Peyer's patch (tissue), 4 donors: ENCODE data around the gene TRAPPC3. TPM values are rescaled to one million over a fixed set of nuclear protein-coding genes. Genes with fewer than 3 reads are reported as not detected.

Source experiments
- DNase-seq, 3 donors: peaks; one replicate each; pipeline ENCODE4 v3.0.0-alpha.2; 2017 to 2019
- H3K27ac ChIP-seq, 4 donors: fragments of 200-600 bp; sonication (generic); one replicate each; pipeline ENCODE4 v1.5.1; 2016 to 2019
- H3K27me3 ChIP-seq, 2 donors: fragments of 200-600 bp; sonication (generic); one replicate each; pipeline ENCODE4 v1.5.1; 2019
- H3K36me3 ChIP-seq, 3 donors: fragments of 200-600 bp; sonication (generic); one replicate each; pipeline ENCODE4 v1.5.1; 2016 to 2019
- H3K4me1 ChIP-seq, 4 donors: fragments of 200-600 bp; sonication (generic); one replicate each; pipeline ENCODE4 v1.5.1; 2016 to 2019
- H3K4me3 ChIP-seq, 4 donors: fragments of 200-600 bp; sonication (generic); 1 replicate in 3 of 4; 2 replicates in 1 of 4; pipeline ENCODE4 v1.5.1; 2016 to 2019; ENCODE audit warnings: mild to moderate bottlenecking in 1 of 4
- H3K9me3 ChIP-seq, 4 donors: fragments of 200-600 bp; sonication (generic); one replicate each; pipeline ENCODE4 v1.5.1; 2016 to 2019; ENCODE audit warnings: mild to moderate bottlenecking in 1 of 4
- POLR2A ChIP-seq, 2 donors: fragments of 450-650 bp; IDR thresholded peaks; one replicate each; pipeline ENCODE4 v1.5.1; 2017; ENCODE audit warnings: antibody characterized with exemption in 2 of 2, mild to moderate bottlenecking in 2 of 2, moderate library complexity in 2 of 2
- small RNA-seq, 2 donors: library from RNA; depleted of rRNA; stranded (forward); fragments of <200 nt; gene quantifications; one replicate each; pipeline ENCODE3, GENCODE V24; 2016
- total RNA-seq, 4 donors: library from RNA; depleted of rRNA; stranded (reverse); fragments of >200 nt; gene quantifications; one replicate each; pipeline ENCODE4 v1.1.0, GENCODE V29; 2016
- TF ChIP-seq, protein P1 (sequence below), 6 experiments: fragments of 450-650 bp in 4 of 6; fragments of 200-600 bp in 2 of 6; sonication (generic) in 1 of 6; IDR thresholded peaks; one replicate each; pipeline ENCODE4 v1.5.1; 2017 to 2019; ENCODE audit warnings: antibody characterized with exemption in 6 of 6, mild to moderate bottlenecking in 3 of 6, moderate library complexity in 1 of 6

Gene TRAPPC3
- total RNA-seq, 4 donors from 2014 or later = 56.2 to 113 (median 73.7) TPM

GRCh38 chr1:36089393-36090121, 59.7 kb downstream of the TRAPPC3 start:
- H3K4me3 ChIP-seq = peak overlapping the region; percentile 83 to 98 (median 88)
- H3K27me3 ChIP-seq = no peaks in the 10 kb centered on the region
- H3K36me3 ChIP-seq = peaks cover 0 to 37% (median 0%) of the 10 kb centered on the region in 3 donors
- H3K27ac ChIP-seq = peak overlapping the region; percentile 78 to 92 (median 90)
- peak in 2 of 3 donors; percentile 50 to 56 for DNase-seq
- no peak for TF ChIP-seq POLR2A (IDR thresholded peaks at IDR 0.05)
- TF ChIP-seq, protein P1, sequence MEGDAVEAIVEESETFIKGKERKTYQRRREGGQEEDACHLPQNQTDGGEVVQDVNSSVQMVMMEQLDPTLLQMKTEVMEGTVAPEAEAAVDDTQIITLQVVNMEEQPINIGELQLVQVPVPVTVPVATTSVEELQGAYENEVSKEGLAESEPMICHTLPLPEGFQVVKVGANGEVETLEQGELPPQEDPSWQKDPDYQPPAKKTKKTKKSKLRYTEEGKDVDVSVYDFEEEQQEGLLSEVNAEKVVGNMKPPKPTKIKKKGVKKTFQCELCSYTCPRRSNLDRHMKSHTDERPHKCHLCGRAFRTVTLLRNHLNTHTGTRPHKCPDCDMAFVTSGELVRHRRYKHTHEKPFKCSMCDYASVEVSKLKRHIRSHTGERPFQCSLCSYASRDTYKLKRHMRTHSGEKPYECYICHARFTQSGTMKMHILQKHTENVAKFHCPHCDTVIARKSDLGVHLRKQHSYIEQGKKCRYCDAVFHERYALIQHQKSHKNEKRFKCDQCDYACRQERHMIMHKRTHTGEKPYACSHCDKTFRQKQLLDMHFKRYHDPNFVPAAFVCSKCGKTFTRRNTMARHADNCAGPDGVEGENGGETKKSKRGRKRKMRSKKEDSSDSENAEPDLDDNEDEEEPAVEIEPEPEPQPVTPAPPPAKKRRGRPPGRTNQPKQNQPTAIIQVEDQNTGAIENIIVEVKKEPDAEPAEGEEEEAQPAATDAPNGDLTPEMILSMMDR (IDR thresholded peaks at IDR 0.05) = no peak
- H3K4me1 ChIP-seq = peaks cover 0 to 27% (median 11%) of the 10 kb centered on the region in 4 donors
- no peaks in the 10 kb centered on the region for H3K9me3 ChIP-seq

DNA sequence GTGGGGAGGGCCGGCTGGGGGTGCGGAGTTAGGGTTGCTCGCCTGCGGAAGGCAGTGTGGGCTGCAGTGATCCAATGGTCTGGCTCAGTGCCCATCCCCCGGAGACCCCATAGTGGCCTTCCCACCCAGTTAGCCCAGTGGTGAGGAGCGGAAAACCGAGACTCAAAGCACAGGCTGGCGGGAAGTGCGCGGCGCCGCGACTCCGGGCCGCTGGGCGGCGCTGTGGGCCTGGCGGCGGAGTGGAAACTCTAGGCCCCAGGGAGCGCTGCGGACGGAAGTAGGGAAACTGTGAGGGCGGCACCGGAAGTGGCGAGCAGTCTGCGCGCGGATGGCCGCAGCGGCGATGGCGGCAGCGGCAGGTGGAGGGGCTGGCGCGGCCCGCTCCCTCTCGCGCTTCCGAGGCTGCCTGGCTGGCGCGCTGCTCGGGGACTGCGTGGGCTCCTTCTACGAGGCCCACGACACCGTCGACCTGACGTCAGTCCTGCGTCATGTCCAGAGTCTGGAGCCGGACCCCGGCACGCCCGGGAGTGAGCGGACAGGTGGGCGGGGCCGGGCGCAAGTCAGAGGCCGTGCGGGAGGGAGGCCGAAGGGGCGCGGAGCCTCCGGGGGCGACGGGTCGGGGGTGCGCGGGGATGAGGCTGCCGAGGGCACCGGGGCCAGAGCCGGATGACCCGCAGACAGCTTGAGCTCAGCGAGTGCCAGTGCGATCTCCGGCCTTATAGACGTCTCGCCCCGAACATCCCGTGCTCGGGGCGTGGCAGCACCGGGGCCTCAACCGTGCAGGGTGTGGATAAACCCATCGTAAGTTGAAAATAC, 60.5 kb downstream of the TRAPPC3 start, which contains the start of gene ADPRS:
TSS of gene ADPRS (plus strand) at position 316 of the 816 bp plus-strand sequence. CDS start at position 329, 13 bp downstream.
- peak; percentile 82 to 94 (median 93) for DNase-seq
- TF ChIP-seq, protein P1 (IDR thresholded peaks at IDR 0.05) = peak; percentile 97 to 99 (median 99)
- peak; percentile 88 to 90 for TF ChIP-seq POLR2A (IDR thresholded peaks at IDR 0.05)
- Histone ChIP-seq H3K4me3 (peak within 1 kb of the TSS; percentile 83 to 98 (median 88)), H3K27me3 (no peaks in the 10 kb centered on the region), H3K27ac (peak within 1 kb of the TSS; percentile 78 to 92 (median 90)), H3K36me3 (peaks cover 0 to 33% (median 0%) of the 10 kb centered on the region in 3 donors), H3K4me1 (peaks cover 0 to 35% (median 13%) of the 10 kb centered on the region in 4 donors), H3K9me3 (no peaks in the 10 kb centered on the region)

- TF ChIP-seq POLR2A (IDR thresholded peaks at IDR 0.05) = no peak
- H3K4me3 ChIP-seq = peak overlapping the region; percentile 83 to 98 (median 88)
- H3K27me3 ChIP-seq = no peaks in the 10 kb centered on the region
- H3K27ac ChIP-seq = peak overlapping the region; percentile 78 to 92 (median 90)
- no peak for DNase-seq
- H3K36me3 ChIP-seq = peaks cover 0 to 27% (median 0%) of the 10 kb centered on the region in 3 donors
- H3K9me3 ChIP-seq = no peaks in the 10 kb centered on the region
- H3K4me1 ChIP-seq = peaks cover 0 to 37% (median 14%) of the 10 kb centered on the region in 4 donors
Observed at GRCh38 chr1:36088265-36088576, 61.1 kb downstream of the TRAPPC3 start.

GRCh38 chr1:36087233-36088123, 61.8 kb downstream of the TRAPPC3 start:
- Histone ChIP-seq H3K27me3 (no peaks in the 10 kb centered on the region), H3K4me3 (peak overlapping the region in 1 of 4 donors; percentile 84), H3K36me3 (peaks cover 0 to 20% (median 0%) of the 10 kb centered on the region in 3 donors), H3K4me1 (peaks cover 0 to 37% (median 14%) of the 10 kb centered on the region in 4 donors), H3K27ac (no peak overlapping the region), H3K9me3 (no peaks in the 10 kb centered on the region)
- DNase-seq = peak in 2 of 3 donors; percentile 15 to 44
- TF ChIP-seq, protein P1 (IDR thresholded peaks at IDR 0.05) = no peak
- TF ChIP-seq POLR2A (IDR thresholded peaks at IDR 0.05) = no peak

Small RNA genes lying within 50 kb of the gene (small RNA-seq; reads per million reads assigned to genes)
- gene RN7SL131P = 0 reads per million in 2 donors

Other genes with a start within 250 kb of the TRAPPC3 start
- gene AGO3, start 218.4 kb downstream of the TRAPPC3 start, total RNA-seq = 10 to 100 TPM; 12.1 to 33.0 (median 18.6) TPM
- not detected for gene TEKT2, start 65.4 kb downstream of the TRAPPC3 start, total RNA-seq
- gene ADPRS, start 60.6 kb downstream of the TRAPPC3 start, total RNA-seq = 10 to 100 TPM; 16.5 to 50.0 (median 30.8) TPM
- gene COL8A2, start 24.3 kb downstream of the TRAPPC3 start, total RNA-seq = 1 to 10 TPM in 3 of 4 donors, under 1 TPM in 1; 0.83 to 1.3 (median 1.1) TPM
- 10 to 100 TPM; 38.2 to 62.7 (median 46.4) TPM for gene MAP7D1, start 6.7 kb upstream of the TRAPPC3 start, total RNA-seq
- 10 to 100 TPM; 49.5 to 99.0 (median 64.4) TPM for gene THRAP3, start 75.0 kb upstream of the TRAPPC3 start, total RNA-seq
- 10 to 100 TPM; 20.6 to 75.9 (median 24.8) TPM for gene SH3D21, start 156.9 kb upstream of the TRAPPC3 start, total RNA-seq
- gene EVA1B, start 174.2 kb upstream of the TRAPPC3 start, total RNA-seq = 10 to 100 TPM in 2 of 4 donors, 1 to 10 TPM in 2; 4.4 to 19.0 (median 11.4) TPM
- 10 to 100 TPM; 14.0 to 30.2 (median 21.5) TPM for gene STK40, start 236.4 kb upstream of the TRAPPC3 start, total RNA-seq
- 10 to 100 TPM; 25.5 to 42.9 (median 31.2) TPM for gene LSM10, start 248.4 kb upstream of the TRAPPC3 start, total RNA-seq